Lower lobe of right lung (tissue), 2 donors: ENCODE data around the gene GAS7. TPM values are rescaled to one million over a fixed set of nuclear protein-coding genes. Genes with fewer than 3 reads are reported as not detected.

Experiments used
- ATAC-seq, 2 donors: fragments of 200-7000 bp; cut with Tn5 transposase; one replicate each; pipeline ENCODE4 v1.9.1; 2020 to 2022; ENCODE audit warnings: mild to moderate bottlenecking in 2 of 2, moderate library complexity in 2 of 2
- DNase-seq: peaks from one replicate; pipeline ENCODE4 v3.0.0-alpha.2; 2020
- H3K27ac ChIP-seq: fragments of 200-600 bp; one replicate; pipeline ENCODE4 v1.8.0; 2022
- H3K27me3 ChIP-seq: fragments of 200-600 bp; one replicate; pipeline ENCODE4 v1.8.0; 2022; ENCODE audit warnings: low read depth
- H3K36me3 ChIP-seq: fragments of 200-600 bp; one replicate; pipeline ENCODE4 v1.8.0; 2022; ENCODE audit warnings: mild to moderate bottlenecking
- H3K4me1 ChIP-seq: fragments of 200-600 bp; one replicate; pipeline ENCODE4 v1.8.0; 2022
- H3K4me3 ChIP-seq: fragments of 200-600 bp; one replicate; pipeline ENCODE4 v1.8.0; 2022; ENCODE audit warnings: mild to moderate bottlenecking
- H3K9me3 ChIP-seq: fragments of 200-600 bp; one replicate; pipeline ENCODE4 v1.8.0; 2022
- CTCF ChIP-seq: fragments of 200-600 bp; IDR thresholded peaks from one replicate; pipeline ENCODE4 v1.8.0; 2022; ENCODE audit warnings: antibody characterized with exemption, mild to moderate bottlenecking
- intact Hi-C: fragments of 100-400 bp; cut with DNase I; formaldehyde crosslinking; loops from one replicate; pipeline ENCODE4 v1.11.0; 2022
- total RNA-seq: library from RNA; stranded (reverse); fragmentation: NEBNext Ultra II Directional; extraction: Animal tissue kit (Norgen Biotek cat#: 25700); gene quantifications from one replicate; pipeline ENCODE4 v1.2.1, GENCODE V29; 2021
- donor health status: DM: no; HTN: yes; CAD: no; lungs with severe emphysema.

GAS7 gene
- total RNA-seq, 1 donor from 2014 or later = 54.1 TPM

GRCh38 chr17:9968008-9968407, 230.4 kb downstream of the GAS7 start:
- no peak for TF ChIP-seq CTCF
- H3K4me3 ChIP-seq = no peak overlapping the region
- intact Hi-C loops = no loop called here

DNA sequence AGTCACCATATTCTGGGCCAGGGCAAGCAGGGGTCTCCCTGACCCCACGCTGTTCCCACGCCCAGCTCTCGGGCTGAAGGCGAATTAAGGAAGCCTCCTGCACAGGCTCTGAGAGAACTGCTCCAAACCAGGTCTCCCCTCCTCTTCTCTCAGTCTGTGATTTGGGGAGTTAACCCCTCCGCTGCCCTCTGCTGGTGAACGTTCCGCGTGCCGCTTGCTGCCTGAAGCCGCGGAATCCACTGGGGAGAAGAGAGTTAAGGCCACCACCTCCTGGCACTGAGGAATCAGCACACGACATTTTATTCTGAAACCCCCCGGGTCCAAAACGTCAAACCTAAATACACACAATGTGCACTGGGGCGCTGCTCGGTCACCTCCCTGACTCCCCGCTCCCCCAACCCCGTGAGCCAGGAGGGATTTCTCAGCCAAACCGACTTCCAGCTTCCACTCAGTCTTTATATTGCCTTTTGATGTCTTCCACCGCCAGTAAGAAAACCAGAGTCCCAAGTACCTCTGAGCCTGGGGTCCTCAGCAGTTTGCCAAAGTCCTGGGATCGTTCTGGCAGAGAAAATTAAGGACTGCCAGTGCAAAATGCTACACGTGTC, 238.9 kb downstream of the GAS7 start:
- Histone ChIP-seq H3K9me3 (no peaks in the 10 kb centered on the region), H3K4me3 (no peak overlapping the region), H3K27me3 (peaks cover 5% of the 10 kb centered on the region), H3K36me3 (peaks cover 5% of the 10 kb centered on the region), H3K27ac (no peak overlapping the region), H3K4me1 (peaks cover 8% of the 10 kb centered on the region)
- TF ChIP-seq CTCF = peak; percentile 27
- DNase-seq = no peak
- ATAC-seq = peak in 1 of 2 donors; percentile 14
- intact Hi-C loops = no loop called here

More at GRCh38 chr17:9968008-9968407, 230.4 kb downstream of the GAS7 start:
- Histone ChIP-seq H3K36me3 (no peaks in the 10 kb centered on the region), H3K27me3 (no peaks in the 10 kb centered on the region), H3K9me3 (no peaks in the 10 kb centered on the region), H3K4me1 (peaks cover 17% of the 10 kb centered on the region), H3K27ac (no peak overlapping the region)
- no peak for DNase-seq
- no peak for ATAC-seq

DNA sequence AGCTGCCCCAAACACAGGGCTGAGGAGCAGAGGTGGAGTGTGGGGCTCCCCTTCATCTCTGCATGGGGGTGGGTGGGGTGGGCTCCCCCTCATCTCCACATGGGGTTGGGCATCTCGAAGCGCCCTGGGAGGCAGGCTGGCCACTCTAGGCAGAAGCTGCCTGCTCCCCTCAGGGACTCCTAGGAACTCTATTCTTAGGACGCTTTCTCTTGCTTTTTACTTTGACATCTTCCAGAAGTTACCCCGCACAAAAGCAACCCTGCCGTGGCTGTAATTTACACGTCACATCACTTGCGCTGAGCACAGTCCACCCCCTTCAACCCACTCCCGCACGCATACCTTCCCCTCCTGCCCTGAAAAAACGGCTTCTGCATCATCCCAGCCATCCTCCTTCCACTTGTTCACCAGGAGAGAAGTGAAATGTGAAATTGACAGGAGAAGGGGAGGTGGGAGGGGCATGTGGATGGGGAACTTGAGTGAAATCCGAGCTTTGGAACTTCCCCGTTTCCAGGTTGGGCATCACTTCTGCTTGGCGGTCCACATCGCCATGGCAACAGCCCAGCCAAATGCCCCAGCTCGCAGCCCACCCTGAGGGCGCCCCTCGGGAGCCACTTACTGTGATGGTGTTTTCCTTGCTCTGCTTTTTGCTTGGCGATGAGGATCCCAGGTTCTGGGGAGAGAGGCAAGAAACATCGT, 239.7 kb downstream of the GAS7 start:
- Histone ChIP-seq H3K9me3 (no peaks in the 10 kb centered on the region), H3K36me3 (peaks cover 5% of the 10 kb centered on the region), H3K4me1 (peaks cover 8% of the 10 kb centered on the region), H3K27ac (no peak overlapping the region), H3K4me3 (no peak overlapping the region), H3K27me3 (peaks cover 5% of the 10 kb centered on the region)
- ATAC-seq (peak; percentile 11 to 24), DNase-seq (no peak)
- intact Hi-C loops = no loop called here
- no peak for TF ChIP-seq CTCF

- no peak for DNase-seq
- intact Hi-C loops = no loop called here
Measured at GRCh38 chr17:9957244-9957643, 241.2 kb downstream of the GAS7 start.

GRCh38 chr17:9956474-9957131, 241.8 kb downstream of the GAS7 start:
- peaks cover 5% of the 10 kb centered on the region for H3K27me3 ChIP-seq
- peaks cover 5% of the 10 kb centered on the region for H3K36me3 ChIP-seq
- peaks cover 8% of the 10 kb centered on the region for H3K4me1 ChIP-seq
- intact Hi-C loops = no loop called here
- TF ChIP-seq CTCF = no peak
- H3K27ac ChIP-seq = no peak overlapping the region
- H3K9me3 ChIP-seq = no peaks in the 10 kb centered on the region
- no peak overlapping the region for H3K4me3 ChIP-seq
- ATAC-seq (no peak), DNase-seq (no peak)

More at GRCh38 chr17:9957244-9957643, 241.2 kb downstream of the GAS7 start:
- Histone ChIP-seq H3K27ac (no peak overlapping the region), H3K4me1 (peaks cover 8% of the 10 kb centered on the region), H3K4me3 (no peak overlapping the region), H3K27me3 (peaks cover 5% of the 10 kb centered on the region), H3K36me3 (peaks cover 5% of the 10 kb centered on the region), H3K9me3 (no peaks in the 10 kb centered on the region)
- ATAC-seq = no peak
- TF ChIP-seq CTCF = no peak
